Measurements from ENCODE around the gene AEBP1.

DNA sequence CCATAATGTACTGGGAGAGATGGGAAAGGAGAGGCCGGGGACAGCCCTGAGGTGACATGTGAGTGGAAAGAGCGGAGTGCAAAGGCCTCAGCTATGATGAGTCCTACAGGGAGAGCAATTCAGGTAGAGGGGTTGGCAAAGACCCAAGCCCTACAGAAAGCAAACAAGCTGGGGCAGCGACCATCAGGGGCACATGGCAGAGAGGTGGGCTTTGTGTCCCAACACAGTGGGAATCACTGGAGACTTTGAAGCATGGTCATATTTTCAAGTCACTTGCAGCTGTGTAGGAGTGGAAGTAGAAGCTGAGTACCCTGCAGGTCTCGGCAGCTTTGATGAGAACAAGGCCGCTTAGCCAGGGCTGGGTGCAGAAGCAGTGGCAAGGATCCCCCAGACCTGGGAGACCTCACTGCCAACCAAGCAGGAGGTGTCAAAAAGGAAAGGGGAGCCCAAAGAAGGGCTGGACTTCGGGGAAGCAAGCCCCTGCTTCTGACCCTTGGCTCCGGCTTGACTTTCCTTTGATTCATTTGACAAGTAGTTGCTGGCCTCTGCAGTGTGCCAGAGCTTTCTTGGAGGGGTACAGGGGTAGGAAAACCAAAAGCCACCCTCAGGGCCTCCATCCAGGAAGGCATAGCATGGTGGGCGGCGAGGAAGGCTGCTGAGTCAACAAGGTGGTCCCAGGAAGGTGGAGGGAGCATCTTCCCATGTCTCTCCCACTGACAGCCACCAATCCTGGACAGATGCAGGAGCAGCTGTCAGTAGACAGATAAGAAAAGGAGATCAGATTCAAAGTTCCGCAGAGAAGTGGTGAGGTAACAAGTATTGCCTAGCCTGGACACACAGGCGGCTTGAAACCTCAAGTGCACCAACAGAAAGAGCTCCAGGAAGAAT lies 36.8 kb upstream of the AEBP1 start:
- TF ChIP-seq CTCF (IDR thresholded peaks at IDR 0.05; ENCODE audit: insufficient read depth, low read length) (no peak), POLR2AphosphoS5 (IDR thresholded peaks at IDR 0.05; ENCODE audit: low read depth) (peak; percentile 14), GABPA (IDR thresholded peaks at IDR 0.05; ENCODE audit: low read depth) (no peak), REST (IDR thresholded peaks at IDR 0.05; ENCODE audit: insufficient replicate concordance, low read depth) (no peak), SPI1 (IDR thresholded peaks at IDR 0.05; ENCODE audit: borderline replicate concordance, low read depth) (no peak)

All from HL-60 (cell line).